ENCODE results near the gene SETD1B.
"Not testable (repeated sequence)": the region's sequence is repeated elsewhere in the genome, so short reads cannot be mapped to it uniquely, and the experiment has no call there.

Gene SETD1B

GRCh38 chr12:121858662-121859572 is 55.1 kb downstream of the SETD1B start, which contains the start of gene HPD:
Gene HPD, minus strand, starts transcription at chr12:121858859. Its CDS starts 36 bp downstream, at chr12:121858823.
- DNase-seq: no peak

GRCh38 chr12:121860257-121860656 is 56.4 kb downstream of the SETD1B start:
- no peak for DNase-seq

GRCh38 chr12:121860699-121861098 is 56.9 kb downstream of the SETD1B start:
- not testable (repeated sequence) for DNase-seq

DNA sequence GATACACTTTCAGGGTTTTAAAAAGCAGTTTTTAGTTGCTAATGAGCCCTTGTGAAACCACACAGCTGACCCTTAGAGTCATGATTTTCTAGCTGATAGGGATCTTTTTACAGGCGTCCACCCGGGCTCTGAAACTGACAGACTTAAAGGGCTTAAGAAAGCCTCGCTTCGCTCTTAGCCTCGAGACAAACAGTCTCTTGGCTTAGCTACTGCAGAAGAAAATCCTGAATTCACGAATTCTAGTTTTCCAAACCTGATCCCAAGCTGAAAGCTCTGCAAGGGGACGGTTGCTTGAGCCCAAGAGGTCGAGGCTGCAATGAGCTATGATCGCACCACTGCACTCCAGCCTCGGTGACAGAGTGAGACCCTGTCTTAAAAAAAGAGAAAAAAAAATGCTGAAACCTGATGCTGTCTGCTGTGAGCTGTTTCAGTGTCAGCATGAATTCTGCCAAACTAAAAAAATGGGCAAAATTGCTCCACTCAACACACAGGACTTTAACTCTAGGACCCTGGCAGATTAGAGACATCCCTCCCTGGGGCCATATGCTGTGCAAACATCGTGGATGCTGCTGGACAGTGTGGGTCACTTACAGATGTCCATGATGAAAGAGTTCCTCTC is 57.9 kb downstream of the SETD1B start:
- no peak for DNase-seq

DNA sequence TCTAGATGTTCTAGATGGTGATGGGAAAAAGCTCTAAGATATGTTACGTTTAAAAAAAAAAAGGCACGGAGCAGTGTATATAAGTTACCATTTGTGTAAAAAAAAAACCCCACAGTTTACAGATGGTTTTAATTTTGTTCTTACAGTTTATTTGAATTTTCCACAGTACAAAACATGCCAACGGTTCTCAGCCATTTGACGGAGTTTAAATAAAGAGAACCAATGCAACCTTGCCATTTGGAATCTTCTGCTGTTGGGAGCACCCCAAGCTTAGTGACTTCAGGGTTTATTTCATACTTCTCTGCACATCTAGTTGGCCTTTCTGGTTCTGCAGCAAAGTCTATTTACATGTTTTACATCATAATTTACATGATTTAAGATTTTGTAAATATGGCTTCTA is 62.5 kb downstream of the SETD1B start:
- no peak for DNase-seq

DNA sequence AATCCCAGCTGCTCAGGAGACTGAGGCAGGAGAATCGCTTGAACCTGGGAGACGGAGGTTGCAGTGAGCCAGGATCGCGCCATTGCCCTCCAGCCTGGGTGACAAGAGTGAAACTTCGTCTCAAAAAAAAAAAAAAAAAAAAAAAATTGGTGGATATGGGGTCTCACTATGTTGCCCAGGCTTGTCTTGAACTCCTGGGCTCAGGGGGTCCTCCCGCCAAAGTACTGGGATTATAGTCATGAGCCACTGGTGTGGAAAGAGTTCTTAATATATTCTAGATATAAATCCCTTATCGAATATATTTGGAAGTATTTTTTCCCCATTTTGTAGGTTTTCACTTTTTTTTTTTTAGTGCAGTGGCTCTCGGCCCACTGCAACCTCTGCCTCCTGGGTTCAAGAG is 65.4 kb downstream of the SETD1B start:
- DNase-seq: not testable (repeated sequence)

DNA sequence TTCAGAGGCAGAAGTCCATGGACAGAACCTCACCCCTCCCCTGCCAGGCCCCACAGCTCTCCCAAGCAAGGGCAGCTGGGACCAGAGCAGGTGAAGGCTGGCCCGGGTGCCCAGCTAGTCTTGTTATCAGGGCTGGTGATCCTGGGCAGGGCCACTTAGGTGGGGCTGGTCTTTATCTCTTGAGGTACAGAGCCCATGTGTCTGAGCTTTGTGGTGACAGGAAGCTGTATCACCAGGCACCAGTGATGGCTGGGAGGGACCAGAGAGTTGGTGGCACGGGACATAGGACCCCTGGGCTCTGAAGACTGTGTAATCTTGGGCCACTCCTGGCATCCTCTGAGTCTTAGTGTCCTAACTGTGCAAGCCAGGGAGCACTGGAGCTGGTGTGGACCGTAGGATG is 67.7 kb downstream of the SETD1B start:
- no peak for DNase-seq

DNA sequence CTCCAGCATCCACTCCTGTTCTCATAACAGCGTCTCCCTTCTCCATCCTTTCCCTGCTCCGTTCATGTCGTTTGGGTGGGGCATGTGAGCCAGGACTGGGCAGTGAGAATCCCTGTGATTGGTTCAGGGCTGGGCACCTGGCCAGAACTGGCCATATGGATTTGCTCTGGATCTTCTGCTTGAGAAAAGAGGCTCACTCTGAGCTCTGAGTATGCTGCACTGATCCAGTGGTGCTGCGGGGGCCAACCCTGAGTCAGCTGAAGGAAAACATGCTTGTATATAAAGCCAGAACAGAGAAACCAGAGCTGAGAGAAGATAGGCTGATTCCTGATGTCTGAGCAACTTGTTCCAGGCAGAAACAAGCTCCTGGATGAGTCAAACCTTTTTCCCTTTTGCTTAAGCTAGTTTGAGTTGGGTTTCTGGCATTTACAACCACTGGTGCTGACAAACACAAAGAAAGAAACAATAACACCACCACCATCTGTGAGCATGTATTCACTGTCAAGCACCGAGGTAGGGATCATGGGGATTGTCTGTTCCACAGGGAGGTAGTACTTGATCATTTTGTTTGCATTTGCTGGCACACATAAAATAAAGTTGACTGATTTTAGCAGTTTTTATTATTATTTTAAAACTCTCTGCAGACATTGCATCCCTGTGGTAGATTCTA is 68.9 kb downstream of the SETD1B start:
- no peak for DNase-seq

DNA sequence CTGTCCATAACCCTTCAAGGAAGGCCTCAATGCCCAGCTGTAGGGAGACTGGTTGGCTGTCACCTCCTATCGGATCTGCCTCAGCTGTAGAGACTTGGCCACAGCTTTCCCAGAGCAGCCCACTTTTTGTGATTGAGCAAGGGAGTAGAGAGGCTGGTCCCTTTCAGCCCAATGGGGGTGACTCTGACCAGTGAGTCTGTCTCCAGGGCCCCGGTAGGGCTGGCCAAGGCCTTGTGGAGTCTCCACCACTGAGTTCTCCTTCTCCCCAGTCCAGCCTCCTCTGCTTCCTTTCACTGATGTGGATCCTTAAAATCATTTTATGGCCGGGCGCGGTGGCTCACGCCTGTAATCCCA is 69.4 kb downstream of the SETD1B start:
- DNase-seq: no peak

GRCh38 chr12:121874071-121874470 is 70.3 kb downstream of the SETD1B start:
- DNase-seq: no peak

- no peak for DNase-seq
These were observed 71.8 kb downstream of the SETD1B start for GRCh38 chr12:121875582-121875981.

- not testable (repeated sequence) for DNase-seq
These were observed 72.3 kb downstream of the SETD1B start for GRCh38 chr12:121876080-121876447.

All from NCI-H1048 (cell line).